COR-L47 (cell line): ENCODE results near the gene THAP3.
"Not testable (repeated sequence)": the region's sequence is repeated elsewhere in the genome, so short reads cannot be mapped to it uniquely, and the experiment has no call there.

ENCODE experiments used
- DNase-seq: peaks from one replicate; lab custom pipeline; 2025; lab: John Stamatoyannopoulos, UW

The THAP3 gene

DNA sequence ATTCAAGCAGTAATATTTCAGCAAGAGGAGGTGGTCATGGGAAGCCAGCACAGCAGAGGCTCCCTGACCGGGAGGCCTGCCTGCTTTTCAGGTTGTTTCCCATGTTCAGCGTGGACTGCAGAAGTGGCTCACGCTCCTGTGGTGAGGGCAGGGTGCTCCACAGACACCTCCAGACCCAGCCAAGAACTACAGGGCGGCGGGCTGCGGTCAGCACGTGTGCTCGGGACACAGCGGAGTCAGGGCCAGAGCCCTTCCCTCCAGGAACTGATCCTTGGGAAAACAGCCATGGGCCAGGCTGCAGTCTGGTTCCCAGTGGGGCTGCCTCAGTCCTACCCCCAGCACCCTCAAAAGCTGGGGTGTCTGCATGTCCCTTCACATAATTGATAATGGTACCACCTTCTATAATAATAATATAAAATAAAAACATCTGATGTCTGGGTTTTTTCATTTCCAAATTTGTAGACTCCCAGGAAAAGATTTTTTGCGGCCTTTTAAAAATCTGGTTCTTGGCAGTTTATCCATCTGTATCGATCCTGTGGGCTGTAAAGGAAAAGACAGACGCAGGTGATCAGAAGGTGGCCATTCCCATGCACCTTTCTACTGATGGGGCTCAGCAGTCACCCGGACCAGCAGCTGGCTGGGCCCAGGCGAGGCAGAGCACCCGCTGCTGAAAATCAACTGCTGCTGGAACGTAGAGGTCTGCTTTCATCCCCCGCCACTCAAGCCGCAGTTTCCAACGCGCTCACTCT lies 10.7 kb downstream of the THAP3 start:
- no peak for DNase-seq

DNA sequence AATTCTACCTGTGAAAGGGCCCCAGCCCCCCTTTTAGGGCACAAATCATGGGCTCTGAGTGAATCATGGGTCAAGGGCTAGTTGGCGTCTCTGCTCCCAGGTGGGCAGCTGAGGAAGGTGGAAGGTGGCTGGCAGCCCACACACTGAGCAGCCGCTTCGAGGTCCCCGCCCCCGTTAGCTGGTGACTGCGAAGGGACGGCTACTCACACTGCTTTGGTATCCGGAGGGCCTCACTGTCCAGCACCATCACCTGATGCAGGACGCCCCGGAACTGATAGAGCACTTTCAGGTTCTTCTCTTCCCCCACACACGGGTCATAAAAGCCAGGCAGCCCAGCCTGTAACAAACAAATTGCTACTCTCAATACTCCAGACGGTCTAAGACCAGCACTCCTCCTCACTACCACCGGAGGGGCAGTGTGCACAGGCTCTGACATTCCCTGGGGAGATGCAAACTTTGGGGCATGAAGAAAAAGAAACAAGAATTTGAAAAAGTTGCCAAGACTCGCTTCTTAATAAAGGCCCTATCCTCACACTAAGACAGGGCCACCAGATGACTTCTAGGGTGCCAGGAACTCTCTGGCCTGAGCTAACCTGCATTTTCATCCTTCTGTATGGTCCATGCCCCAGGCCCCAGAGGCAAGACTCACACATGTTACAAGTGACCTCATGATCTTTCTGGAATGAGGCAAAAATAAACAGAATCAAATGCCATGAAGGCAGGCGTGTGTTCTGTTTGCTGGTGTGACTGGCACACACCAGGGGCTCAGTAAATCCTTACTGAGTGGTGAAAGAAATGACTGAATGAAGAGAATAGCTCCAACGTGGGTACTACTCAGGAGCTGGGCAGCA lies 11.5 kb downstream of the THAP3 start:
- DNase-seq = no peak

DNA sequence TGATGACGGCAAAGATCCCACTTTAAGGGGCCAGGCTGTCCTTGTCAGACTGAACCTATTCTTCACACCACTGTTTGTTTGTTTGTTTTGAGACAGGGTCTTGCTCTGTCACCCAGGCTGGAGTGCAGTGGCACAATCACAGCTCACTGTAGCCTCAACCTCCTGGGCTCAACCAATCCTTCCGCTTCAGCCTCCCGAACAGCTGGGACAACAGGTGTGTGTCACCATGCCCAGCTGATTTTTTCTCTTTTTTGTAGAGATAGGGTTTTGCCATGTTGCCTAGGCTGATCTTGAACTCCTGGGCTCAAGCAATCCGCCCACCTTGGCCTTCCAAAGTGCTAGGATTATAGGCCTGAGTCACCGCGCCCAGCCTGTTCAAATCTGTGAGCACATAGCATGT lies 12.1 kb downstream of the THAP3 start:
- not testable (repeated sequence) for DNase-seq

DNA sequence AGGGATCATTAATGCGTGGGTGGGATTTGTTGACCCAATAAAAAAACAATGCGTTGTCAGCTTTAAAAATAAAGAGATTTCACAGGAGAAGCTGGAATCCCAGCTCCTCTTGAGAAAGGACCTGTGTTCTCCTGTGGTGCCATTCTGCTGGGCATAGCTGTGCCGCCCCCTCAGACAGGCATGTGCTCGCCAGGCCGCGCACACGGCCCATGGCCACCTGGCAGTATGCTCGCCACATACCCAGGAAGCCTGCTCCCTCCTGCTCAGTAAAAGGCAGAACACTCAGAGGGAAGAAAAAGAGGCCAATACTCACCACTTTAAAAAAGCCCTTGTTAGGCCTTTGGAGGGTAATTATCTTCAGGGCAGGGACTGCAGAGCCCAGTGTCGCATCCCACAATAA lies 13.1 kb downstream of the THAP3 start:
- DNase-seq = no peak

DNA sequence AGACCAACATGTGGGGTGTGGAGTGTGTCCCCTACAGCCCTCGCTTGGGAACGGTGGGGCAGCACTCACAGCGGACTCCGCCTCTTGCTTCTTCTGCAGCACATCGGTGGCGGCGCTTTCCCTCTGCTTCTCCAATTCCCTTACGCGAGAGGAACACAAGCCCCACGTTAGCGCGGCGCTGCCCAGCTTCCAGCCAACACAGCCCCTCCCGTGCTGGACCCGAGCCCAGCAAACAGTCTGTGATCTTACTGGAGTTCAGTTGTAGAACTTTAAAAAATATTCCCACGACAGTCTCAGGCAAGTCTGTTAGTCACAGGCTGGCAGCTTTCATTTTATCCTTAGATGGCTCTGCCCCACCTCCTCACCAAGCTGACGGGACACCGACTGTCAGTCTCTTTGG lies 13.6 kb downstream of the THAP3 start:
- no peak for DNase-seq

DNA sequence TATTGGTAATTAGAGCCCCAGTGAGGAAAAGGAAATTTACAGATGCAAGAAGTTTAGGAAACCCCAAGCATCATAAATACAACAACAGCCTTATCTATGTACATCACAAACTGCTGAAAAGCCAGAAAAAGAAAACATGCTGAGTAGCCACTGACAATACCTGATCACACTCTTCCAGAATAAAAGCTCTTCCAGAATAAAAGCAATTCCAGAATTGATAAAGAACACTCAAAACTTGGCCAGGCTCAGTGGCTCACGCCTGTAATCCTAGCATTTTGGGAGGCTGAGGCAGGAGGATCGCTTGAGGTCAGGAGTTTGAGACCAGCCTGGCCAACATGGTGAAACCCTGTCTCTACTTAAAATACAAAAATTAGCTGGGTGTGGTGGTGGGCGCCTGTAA lies 16.2 kb downstream of the THAP3 start:
- DNase-seq = not testable (repeated sequence)

DNA sequence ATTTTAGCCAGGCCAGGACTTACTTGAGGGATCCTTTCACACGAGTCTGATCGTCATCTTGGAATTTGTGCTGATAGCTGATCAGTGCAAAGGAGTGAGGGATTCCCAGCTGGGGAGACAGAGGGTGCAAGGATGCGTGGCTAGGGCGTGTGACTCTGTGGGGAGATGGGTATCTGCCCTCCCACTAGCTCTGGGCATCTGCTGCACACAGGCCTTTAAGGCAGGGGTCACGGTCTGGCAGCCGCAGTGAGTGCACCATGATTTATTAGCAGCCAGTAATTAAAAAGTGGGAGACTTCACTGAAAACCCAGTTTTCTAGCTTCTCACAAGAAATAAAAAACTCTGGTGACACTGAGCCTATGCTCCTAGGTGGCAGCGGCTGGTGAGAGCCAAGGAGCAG lies 20.4 kb downstream of the THAP3 start:
- no peak for DNase-seq

DNA sequence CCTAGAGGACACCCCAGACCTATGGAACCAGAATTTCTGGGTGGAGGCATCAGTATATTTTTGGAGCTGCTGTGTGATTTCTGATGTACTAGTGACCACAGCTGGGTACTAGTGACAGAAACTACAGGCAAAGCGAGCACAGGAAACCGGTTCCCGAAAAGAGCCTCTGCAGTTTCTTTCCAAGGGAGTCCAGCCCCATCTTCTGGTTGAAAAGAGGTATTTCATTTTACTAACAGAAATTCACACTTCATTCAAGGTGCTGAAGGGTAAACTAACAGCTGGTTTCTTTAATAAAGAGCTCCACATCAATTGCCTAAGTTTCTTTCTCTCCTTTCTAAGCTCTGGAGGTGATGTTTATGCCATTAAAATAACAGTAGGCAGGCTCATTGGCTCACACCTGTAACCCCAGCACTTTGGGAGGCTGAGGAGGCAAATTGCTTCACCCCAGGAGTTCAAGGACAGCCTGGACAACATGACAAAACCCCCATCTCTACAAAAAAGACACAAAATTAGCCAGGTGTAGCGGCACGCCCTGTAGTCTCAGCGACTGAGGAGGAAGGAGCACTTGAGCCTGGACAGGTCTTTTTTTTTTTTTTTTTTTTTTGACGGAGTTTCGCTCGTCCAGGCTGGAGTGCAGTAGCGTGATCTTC lies 22.0 kb downstream of the THAP3 start:
- DNase-seq = peak; percentile 51

DNA sequence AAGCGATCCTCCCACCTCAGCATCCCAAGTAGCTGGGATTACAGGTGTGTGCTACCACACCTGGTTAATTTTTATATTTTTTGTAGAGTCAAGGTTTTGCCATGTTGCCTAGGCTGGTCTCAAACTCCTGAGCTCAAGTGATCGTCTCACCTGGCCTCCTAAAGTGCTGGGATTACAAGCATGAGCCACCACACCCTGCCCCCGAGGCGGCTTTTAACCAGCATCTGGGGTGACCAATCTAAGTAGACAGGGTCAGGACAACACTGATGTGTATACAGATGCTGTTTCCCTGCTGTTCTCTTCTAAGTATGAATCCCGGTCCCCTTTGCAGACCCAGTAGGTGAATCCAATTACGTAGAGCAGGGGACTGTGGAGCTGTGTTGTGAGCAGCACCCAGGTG lies 23.9 kb downstream of the THAP3 start:
- DNase-seq = no peak

DNA sequence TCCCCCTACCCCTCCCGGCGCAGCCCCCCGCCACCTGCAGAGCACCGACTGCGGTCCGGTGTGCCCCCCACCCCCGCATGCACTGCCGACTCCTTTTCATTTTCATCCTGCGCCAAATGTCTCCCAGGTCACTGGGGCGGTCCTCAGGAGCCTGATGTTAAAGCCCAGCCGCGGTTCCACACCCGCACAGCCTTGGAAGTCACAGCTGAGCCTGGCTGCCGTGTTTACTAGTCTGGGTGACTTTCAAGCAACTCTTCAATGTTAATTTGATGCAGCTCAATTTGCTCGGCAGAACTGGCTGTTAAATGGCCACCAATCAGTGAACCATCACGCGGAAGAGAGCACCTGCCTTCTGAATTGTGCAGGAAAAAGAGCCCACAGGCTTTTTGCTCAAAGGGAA lies 27.2 kb downstream of the THAP3 start:
- no peak for DNase-seq

DNA sequence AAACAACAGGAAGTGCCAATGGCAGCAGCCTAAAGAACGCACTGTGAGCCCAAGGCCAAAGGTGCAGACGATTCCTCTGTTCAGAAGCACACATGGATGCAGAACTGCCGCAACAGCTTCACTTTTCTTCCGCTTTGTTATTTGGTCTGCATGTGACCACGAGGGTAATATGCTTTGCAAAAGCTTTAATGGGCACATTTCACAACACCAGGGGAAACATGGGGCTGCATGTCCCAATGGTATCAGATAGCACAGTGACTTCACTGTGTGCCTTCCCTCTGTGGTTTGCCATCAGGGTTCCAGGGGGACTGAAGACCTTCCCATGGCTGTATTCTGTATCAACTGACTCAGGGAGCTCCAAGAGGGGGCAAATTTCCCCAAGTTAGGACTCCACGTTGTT lies 28.3 kb downstream of the THAP3 start:
- no peak for DNase-seq

DNA sequence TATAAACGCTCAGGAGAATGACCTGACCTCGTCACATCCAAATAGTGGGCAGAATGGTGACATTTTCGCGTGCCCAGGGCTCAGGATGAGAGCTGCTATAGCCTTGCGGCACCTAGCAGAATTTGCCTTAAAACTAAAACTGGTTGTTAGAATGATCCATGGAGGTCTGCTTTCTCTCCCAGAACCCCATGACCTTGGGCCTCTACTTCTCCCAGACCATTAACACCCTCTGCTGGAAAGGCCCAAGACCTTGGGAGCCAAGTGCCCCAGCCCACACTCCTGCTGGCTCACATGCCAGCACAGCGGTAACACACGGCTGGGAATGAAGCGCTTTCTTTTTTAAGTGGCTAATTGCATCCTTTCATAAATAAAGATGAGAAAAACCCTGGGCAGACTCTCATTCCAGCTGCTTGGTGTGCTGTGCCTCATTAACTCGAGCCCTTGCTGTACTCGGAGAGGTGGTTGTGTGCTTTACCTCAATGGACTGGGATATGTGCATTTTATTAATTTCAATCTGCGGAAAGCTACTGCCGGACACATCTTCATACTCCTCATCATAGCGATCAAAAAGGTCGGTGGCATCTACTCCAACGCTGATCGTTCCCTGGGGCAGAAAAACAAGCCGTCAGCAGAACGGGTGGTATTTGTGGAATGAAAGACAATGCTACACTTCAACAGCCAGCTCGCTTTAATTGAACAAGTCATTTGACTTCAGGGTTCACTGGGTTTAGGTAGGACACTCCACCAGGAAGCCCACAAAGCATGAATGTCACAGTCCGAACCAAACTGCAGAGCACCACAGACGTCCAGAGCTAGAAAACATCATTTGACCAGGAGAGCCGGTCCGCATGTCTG lies 29.0 kb downstream of the THAP3 start:
- no peak for DNase-seq

DNA sequence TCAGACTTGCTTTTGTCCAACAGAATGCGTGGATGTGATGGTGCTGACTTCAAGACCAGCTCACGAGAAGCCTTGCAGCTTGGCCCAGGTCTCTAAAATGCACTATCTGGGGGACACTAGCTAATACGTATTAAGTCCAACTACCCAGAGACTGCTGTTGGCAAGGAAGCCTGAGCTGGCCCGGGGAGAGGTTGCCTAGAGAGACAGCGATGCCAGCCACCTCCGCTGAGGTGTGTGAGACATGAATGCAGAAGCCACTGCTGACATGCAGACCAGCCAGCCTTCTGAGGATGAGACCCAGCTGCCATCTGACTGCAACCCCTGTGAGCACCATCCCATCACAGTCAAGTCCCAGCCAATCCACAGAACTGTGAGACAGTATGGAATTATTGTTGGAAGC lies 32.5 kb downstream of the THAP3 start:
- no peak for DNase-seq

DNA sequence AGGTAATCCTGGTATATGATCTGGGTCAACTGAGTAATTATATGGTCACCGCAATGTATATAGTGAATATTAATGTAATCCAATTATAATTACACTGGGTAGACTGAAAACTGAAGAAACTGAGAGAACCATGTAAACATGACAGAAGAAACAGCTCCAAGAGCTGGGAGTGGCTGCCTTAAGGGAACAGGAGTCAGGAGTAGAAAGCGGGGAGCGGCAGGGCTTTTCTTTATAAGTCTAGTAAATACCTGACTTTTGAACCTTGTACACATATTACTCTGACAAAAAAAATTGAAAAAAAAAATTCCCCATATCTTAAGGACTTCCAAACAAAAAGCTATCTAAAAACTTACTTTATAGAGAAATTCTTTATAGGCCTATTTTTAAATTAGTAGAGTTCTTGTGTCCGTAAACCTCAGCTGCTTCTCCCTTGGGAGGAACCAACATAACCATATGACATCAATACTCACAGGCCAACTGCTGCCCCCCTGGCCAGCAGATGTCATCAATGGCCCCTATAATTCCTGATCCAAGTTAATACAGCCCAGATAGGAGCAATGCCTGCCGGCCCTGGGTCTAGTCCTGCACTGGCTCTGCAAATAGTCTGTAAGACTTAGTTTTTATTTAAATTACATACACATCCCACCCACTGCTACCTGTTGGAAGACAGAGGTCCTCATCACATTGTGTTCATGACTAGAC lies 33.8 kb downstream of the THAP3 start:
- DNase-seq = no peak

DNA sequence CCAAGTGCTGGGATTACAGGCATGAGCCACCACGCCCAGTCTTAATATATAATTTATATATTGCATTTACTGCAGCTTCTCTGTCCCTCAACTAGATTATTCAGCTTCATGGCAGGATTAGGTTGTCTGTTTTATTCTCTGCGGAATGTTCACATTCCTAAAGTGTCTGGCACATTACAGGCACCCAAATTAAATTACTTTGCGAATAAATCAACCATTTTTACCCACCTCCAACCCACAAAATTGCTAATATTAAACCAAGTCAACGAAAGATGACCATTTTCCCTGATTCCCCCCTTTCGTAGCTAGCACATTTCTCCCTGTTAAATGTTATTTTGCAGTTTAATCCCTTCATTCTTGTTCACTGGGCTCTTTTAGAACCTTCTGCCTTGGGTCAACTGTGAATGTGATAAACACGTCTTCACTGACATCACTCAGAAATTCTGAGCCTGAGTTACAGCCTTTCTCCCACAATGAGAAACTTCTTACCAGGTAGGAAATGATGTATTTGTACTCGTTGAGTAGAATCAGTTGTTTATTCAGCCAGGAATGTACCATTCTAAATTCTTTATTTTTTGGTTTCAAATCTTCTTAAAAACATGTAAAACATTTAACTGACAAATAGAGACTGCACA lies 35.9 kb downstream of the THAP3 start:
- DNase-seq = no peak

DNA sequence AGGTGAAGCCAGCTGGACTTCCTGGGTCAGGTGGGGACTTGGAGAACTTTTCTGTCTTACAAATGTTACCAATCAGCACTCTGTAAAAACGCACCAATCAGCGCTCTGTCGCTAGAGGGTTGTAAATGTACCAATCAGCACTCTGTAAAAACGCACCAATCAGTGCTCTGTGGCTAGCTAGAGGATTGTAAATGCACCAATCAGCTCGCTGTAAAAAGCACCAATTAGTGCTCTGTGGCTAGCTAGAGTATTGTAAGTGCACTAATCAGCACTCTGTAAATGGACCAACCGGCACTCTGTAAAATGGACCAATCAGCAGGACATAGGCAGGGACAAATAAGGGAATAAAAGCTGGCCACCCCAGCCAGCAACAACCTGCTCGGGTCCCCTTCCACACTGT lies 37.8 kb downstream of the THAP3 start:
- DNase-seq = not testable (repeated sequence)

DNA sequence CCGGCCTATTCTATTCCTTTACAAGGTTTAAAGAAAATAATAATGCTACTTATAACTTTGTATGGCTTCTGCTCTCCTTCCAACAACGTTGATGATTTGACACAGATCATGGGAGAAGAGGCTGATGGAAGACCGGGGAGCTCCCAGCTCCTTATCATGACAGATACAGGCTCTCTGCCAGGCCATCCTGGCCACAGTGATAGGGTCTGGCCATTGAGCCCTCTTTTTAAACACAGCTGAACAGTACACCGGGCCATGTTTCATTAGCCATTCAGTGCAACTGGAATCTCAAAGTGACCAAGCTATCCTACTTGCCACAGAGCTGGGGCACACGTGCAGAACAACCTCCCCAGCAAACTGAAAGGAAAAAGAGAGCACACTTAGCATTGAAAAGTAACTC lies 42.0 kb downstream of the THAP3 start:
- DNase-seq = no peak

DNA sequence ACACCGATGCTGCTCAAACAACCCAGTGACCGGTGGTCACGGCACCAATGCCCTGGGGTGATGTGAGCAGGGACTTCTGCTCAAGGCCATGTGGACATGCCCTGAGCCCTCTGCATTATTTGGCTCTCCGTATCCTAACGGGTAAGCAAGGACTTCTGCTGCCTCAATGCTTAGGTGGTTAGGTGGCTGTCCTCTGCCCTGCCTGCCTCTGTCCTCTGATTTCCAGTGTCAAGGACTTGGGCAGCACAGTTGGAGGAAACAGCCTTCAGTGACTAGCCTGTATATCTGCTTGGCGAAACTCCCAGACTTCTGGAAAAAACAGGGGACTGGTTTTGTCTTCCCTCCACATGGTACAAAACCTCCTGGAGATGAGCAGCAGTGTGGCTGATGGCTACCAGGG lies 42.5 kb downstream of the THAP3 start:
- DNase-seq = no peak

DNA sequence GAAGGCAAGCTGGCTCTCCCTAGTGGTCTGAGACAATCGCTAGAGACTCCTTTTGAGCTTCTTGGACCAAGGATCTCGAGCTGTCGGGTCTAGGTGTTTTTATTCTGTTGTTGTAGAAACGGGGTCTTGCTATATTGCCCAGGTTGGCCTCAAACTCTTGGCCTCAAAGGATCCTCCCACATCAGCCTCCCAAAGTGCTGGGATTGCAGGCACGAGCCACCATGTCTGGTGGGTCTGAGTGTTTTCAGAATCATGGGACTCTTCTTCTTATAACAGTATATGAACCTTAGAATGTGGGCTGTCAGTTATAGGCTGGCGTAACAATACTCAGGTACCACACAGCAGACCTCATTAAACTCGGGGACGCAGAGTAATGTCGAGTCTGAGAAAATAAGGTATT lies 43.8 kb downstream of the THAP3 start:
- no peak for DNase-seq

DNA sequence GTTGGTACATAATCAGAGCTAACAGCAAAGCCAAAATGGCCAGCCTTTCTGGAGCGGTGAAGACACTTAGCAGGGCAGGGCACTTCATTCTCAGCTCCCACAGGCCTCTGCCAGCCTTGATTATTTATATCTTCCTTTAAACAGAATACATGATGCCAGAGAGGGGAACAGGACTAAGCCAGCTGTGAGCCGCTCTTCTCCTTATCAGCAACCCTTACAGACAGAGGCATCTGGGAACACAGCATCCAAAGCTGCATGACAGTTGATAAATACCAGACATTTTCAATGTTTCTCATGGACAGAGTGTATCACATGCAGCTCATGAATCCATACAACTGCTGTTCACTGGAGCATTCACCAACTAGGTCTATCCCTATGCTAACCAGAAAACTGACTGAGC lies 47.9 kb downstream of the THAP3 start:
- no peak for DNase-seq

DNA sequence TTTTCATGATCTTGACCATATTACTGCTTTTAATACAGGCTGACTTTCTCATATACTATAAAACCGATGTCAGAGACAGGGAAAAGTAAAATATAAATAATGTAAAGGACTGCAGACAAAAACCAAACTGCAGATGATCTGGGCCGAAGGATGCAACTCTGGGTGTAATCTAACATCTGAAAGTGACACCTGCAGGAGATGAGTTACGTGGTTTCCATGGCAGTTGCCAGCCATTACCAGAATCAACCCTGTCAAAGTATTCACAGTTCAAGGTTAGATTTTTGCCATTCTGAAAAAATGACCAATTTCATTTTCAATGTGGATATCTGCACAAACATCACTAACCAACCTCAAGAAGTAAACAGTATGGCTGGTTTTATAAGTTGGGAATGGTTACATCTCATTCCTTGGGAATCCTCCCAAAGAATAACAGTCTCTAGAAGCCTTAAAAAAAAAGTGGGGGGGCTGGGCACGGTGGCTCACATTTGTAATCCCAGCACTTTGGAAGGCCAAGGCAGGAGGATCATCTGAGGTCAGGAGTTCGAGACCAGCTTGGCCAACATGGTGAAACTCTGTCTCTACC lies 49.2 kb downstream of the THAP3 start:
- DNase-seq = no peak
